Parathyroid adenoma (tissue), 2 donors: ENCODE measurements around the gene KDM5C.

ENCODE experiments used
- H2AFZ ChIP-seq: fragments of 300-600 bp; sonication (generic); one replicate; pipeline ENCODE4 v1.7.0; 2017; ENCODE audit warnings: antibody characterized with exemption, mild to moderate bottlenecking
- H3K27ac ChIP-seq: fragments of 300-600 bp; sonication (generic); one replicate; pipeline ENCODE4 v1.7.0; 2017
- H3K27me3 ChIP-seq: fragments of 300-600 bp; sonication (generic); one replicate; pipeline ENCODE4 v1.7.0; 2017; ENCODE audit warnings: low read length; ENCODE audit not compliant: control insufficient read depth, insufficient read depth
- H3K36me3 ChIP-seq: fragments of 300-600 bp; sonication (generic); one replicate; pipeline ENCODE4 v1.7.0; 2017; ENCODE audit warnings: low read length; ENCODE audit not compliant: control insufficient read depth, insufficient read depth
- H3K4me1 ChIP-seq: fragments of 300-600 bp; sonication (generic); one replicate; pipeline ENCODE4 v1.7.0; 2017; ENCODE audit warnings: control low read depth
- H3K4me2 ChIP-seq: fragments of 300-600 bp; sonication (generic); one replicate; pipeline ENCODE4 v1.7.0; 2017; ENCODE audit warnings: low read length
- H3K4me3 ChIP-seq: fragments of 300-600 bp; sonication (generic); one replicate; pipeline ENCODE4 v1.7.0; 2017; ENCODE audit warnings: low read depth, low read length
- H3K79me2 ChIP-seq: fragments of 300-600 bp; sonication (generic); one replicate; pipeline ENCODE4 v1.7.0; 2017; ENCODE audit warnings: control low read depth
- H3K9ac ChIP-seq: fragments of 300-600 bp; sonication (generic); one replicate; pipeline ENCODE4 v1.7.0; 2017; ENCODE audit warnings: mild to moderate bottlenecking
- H3K9me3 ChIP-seq: fragments of 300-600 bp; sonication (generic); one replicate; pipeline ENCODE4 v1.7.0; 2017; ENCODE audit warnings: low read length; ENCODE audit not compliant: control insufficient read depth
- TF ChIP-seq, protein P1 (sequence below): fragments of 300-600 bp; sonication (generic); IDR thresholded peaks from one replicate; pipeline ENCODE4 v1.7.0; 2017; ENCODE audit warnings: antibody characterized with exemption, mild to moderate bottlenecking
- donor health status: primary hyperparathyroidism.

Gene KDM5C

DNA sequence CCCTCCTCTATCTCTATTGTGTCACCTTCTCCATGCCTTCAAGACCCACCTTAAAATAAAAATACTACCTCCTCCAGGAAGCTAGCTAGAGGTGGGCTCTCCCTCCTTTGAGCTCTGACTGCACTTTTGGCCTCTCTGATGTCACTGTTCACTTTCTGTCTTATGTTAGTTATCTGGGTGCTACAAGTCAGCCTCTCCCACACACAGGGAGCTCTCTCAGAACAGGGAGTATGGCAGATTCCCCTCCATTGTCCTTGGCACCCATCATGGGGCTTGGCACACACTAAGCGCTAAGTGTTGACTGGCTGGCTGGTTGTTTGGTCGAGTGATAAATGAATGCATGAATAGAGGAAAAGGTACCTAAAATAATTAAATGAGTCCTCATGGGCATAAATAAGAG, 21.2 kb upstream of the KDM5C start:
- H3K4me2 ChIP-seq, result no peak overlapping the region
- H3K79me2 ChIP-seq, result no peaks in the 10 kb centered on the region
- H3K27me3 ChIP-seq, result no peaks in the 10 kb centered on the region
- H3K9me3 ChIP-seq, result no peaks in the 10 kb centered on the region
- H3K4me3 ChIP-seq, result no peak overlapping the region
- H2AFZ ChIP-seq, result no peak overlapping the region
- TF ChIP-seq, protein P1, sequence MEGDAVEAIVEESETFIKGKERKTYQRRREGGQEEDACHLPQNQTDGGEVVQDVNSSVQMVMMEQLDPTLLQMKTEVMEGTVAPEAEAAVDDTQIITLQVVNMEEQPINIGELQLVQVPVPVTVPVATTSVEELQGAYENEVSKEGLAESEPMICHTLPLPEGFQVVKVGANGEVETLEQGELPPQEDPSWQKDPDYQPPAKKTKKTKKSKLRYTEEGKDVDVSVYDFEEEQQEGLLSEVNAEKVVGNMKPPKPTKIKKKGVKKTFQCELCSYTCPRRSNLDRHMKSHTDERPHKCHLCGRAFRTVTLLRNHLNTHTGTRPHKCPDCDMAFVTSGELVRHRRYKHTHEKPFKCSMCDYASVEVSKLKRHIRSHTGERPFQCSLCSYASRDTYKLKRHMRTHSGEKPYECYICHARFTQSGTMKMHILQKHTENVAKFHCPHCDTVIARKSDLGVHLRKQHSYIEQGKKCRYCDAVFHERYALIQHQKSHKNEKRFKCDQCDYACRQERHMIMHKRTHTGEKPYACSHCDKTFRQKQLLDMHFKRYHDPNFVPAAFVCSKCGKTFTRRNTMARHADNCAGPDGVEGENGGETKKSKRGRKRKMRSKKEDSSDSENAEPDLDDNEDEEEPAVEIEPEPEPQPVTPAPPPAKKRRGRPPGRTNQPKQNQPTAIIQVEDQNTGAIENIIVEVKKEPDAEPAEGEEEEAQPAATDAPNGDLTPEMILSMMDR, result no peak
- H3K27ac ChIP-seq, result no peak overlapping the region
- no peaks in the 10 kb centered on the region for H3K36me3 ChIP-seq
- no peak overlapping the region for H3K9ac ChIP-seq
- no peaks in the 10 kb centered on the region for H3K4me1 ChIP-seq

DNA sequence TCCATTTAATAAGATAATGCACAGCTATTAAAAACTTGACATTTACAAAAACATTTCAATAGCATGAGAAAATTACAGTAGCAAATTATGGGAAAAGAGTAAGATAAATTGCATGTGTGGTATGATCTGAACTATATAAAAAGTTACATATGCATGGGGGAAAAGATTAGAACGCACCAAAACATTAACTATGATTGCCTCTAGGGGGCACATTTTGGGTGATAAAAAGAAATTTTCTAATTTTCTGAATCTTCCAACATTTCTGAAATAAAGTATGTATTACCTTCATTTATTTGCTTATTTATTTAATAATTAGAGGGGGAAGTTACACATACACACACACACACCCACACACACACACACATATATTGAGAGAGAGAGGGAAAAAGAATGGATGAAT, 19.6 kb upstream of the KDM5C start:
- Histone ChIP-seq H2AFZ (no peak overlapping the region), H3K9me3 (no peaks in the 10 kb centered on the region), H3K79me2 (no peaks in the 10 kb centered on the region), H3K27me3 (no peaks in the 10 kb centered on the region), H3K4me1 (no peaks in the 10 kb centered on the region), H3K36me3 (no peaks in the 10 kb centered on the region), H3K4me2 (no peak overlapping the region), H3K4me3 (no peak overlapping the region), H3K27ac (no peak overlapping the region), H3K9ac (no peak overlapping the region)
- TF ChIP-seq, protein P1, result no peak

- H3K36me3 ChIP-seq, result no peaks in the 10 kb centered on the region
- no peaks in the 10 kb centered on the region for H3K4me1 ChIP-seq
- no peak overlapping the region for H3K4me3 ChIP-seq
- H3K27ac ChIP-seq, result no peak overlapping the region
- no peak overlapping the region for H2AFZ ChIP-seq
- TF ChIP-seq, protein P1, result no peak
- H3K4me2 ChIP-seq, result no peak overlapping the region
- no peaks in the 10 kb centered on the region for H3K27me3 ChIP-seq
- H3K79me2 ChIP-seq, result no peaks in the 10 kb centered on the region
- no peaks in the 10 kb centered on the region for H3K9me3 ChIP-seq
- no peak overlapping the region for H3K9ac ChIP-seq
These were observed 17.3 kb upstream of the KDM5C start for GRCh38 chrX:53242310-53242709.

GRCh38 chrX:53241558-53241957, 16.6 kb upstream of the KDM5C start:
- Histone ChIP-seq H3K4me3 (no peak overlapping the region), H3K79me2 (no peaks in the 10 kb centered on the region), H3K9me3 (no peaks in the 10 kb centered on the region), H3K27me3 (no peaks in the 10 kb centered on the region), H3K9ac (no peak overlapping the region), H3K4me1 (no peaks in the 10 kb centered on the region), H3K27ac (no peak overlapping the region), H3K36me3 (no peaks in the 10 kb centered on the region), H3K4me2 (no peak overlapping the region), H2AFZ (no peak overlapping the region)
- TF ChIP-seq, protein P1, result no peak

DNA sequence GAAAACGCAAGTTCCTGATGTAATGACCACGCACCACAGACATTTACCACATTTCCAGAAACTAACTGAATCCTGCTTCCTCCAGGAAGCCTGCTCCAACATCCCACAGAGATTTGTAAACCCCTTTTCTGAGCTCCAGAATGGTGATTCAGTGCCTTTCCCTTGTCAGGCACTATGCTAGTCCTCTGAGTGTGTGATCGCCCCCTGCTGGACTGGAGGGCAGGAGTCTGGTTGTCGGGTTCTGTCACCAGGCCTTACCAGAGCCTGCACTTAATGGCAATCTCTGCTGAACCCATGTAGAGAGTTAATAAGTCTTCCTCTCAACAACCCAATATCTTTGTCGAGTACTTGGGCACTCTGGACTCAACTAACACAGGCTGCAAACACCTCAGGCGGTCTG, 14.5 kb upstream of the KDM5C start:
- Histone ChIP-seq H2AFZ (no peak overlapping the region), H3K27me3 (no peaks in the 10 kb centered on the region), H3K36me3 (no peaks in the 10 kb centered on the region), H3K9me3 (no peaks in the 10 kb centered on the region), H3K79me2 (no peaks in the 10 kb centered on the region), H3K27ac (no peak overlapping the region), H3K4me3 (no peak overlapping the region), H3K4me1 (no peaks in the 10 kb centered on the region), H3K4me2 (no peak overlapping the region), H3K9ac (no peak overlapping the region)
- TF ChIP-seq, protein P1, result no peak
